ENCODE results near the gene PRR7.
A peak's percentile ranks its signal among the peaks of the same experiment; 100 is the strongest.

The PRR7 gene

DNA sequence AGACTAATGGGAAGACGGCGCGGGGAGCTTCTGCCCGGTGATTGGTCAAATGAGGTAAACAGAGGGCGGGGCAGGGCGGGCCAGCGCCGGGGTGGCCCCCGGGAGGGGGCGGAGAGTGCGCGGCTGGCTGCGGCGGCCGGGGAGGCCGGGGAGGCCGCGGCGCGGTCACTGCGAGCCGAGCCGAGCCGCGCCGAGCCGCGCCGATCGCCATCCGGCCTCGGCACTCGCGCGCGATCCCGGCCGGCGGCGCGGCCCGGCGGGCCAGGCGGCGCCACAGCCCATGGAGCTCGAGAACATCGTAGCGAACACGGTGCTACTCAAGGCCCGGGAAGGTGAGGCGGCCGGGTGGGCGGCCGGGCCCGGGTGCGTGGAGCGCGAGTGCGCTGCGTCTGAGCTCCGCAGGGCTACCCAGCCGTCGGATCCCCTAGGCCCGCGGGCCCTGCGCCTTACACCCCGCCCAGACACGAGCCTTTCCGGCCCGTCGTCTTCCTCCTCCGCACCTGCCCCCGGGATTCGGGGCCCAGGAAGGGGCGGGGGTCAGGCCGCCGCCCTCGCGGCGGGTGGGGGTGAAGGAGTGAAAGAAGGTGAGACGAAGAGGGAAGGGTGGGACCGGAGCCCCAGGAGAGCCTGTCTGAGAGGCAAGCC, 19.9 kb upstream of the PRR7 start, which contains the start of gene GRK6:
GRK6 (plus strand) TSS at position 111 of the 645 bp plus-strand sequence; CDS start at position 281, 170 bp downstream.
- no peak for DNase-seq (ENCODE audit: insufficient read length)

DNA sequence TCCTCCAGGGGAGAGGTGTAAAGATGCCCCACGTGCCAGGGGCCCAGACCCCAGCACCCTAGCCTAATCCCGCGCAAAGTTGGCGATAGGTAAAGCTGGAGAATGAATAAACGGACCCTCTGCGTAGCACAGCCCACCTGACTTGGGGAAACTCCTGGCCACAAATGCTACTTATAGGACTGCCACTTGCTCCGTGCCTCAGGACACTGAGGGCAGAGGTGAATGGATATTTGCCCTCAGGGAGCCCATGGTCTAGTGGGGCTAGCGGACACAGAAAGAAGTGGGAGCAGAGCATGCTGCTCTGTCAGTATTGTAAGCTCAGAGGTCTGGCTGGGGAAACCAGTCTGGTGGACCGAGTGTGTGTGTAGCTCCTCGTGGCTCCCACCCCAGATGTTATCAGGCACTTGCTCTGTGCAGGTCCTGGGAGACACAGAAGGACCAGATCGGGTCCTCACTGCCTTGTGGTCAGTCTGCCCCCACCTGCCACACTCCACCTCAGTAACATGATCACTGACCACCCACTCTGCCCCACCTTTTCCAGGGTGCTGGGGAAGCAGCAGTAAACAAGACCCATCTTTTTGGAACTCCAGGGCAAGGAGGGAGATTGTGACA, 19.3 kb upstream of the PRR7 start:
- FAIRE-seq (no peak), DNase-seq (ENCODE audit: insufficient read length) (no peak)
- TF ChIP-seq POLR2A (IDR thresholded peaks at IDR 0.05; ENCODE audit: low read depth, low read length) (no peak), TAF1 (IDR thresholded peaks at IDR 0.05; ENCODE audit: borderline replicate concordance, low read depth, low read length) (no peak), POLR2AphosphoS5 (IDR thresholded peaks at IDR 0.05; ENCODE audit: low read depth, low read length) (no peak; the same call in 1 of the 2 replicates)

More for the DNA sequence above, 19.9 kb upstream of the PRR7 start, which contains the start of gene GRK6:
- FAIRE-seq: peak; percentile 74
- no peak for TF ChIP-seq POLR2AphosphoS5 (IDR thresholded peaks at IDR 0.05; ENCODE audit: low read depth, low read length)
- TF ChIP-seq POLR2A (IDR thresholded peaks at IDR 0.05; ENCODE audit: low read depth, low read length): peak; percentile 75
- TF ChIP-seq TAF1 (IDR thresholded peaks at IDR 0.05; ENCODE audit: borderline replicate concordance, low read depth, low read length): peak; percentile 24; the same call in 1 of the 2 replicates

DNA sequence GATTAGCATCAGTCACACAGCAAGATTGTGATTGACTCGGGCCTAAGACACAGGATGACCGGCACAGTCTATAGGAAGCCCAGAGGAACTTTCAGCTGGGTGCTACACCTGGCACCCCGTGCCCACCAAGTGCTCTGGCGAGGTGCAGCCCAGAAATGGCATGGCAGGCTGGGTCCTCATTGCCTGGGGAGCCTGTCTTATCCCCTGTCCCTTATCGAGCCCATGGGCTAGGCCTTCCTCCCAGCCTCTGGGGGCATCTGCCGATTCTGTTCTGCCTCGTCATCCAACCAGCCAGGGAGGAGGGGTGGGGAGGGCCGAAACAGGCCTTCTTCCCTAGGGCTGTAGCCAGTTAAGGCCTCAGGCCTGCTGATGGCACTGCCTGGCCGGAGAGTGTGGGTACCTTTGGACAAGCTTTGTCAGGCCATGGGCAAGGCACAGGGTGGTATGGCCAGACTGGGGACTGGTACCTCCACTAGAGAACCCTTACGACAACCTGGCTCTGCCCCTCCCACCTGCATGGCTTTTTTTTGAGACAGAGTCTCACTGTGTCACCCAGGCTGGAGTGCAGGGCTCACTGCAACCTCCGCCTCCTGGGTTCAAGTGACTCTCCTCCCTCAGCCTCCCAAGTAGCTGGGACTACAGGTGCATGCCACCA, 18.6 kb upstream of the PRR7 start:
- no peak; the same call in 1 of the 2 replicates for TF ChIP-seq POLR2AphosphoS5 (IDR thresholded peaks at IDR 0.05; ENCODE audit: low read depth, low read length)
- TF ChIP-seq TAF1 (IDR thresholded peaks at IDR 0.05; ENCODE audit: borderline replicate concordance, low read depth, low read length): no peak
- TF ChIP-seq POLR2A (IDR thresholded peaks at IDR 0.05; ENCODE audit: low read depth, low read length): peak; percentile 22; the same call in 1 of the 2 replicates
- peak; percentile 27 for FAIRE-seq
- DNase-seq (ENCODE audit: insufficient read length): no peak

DNA sequence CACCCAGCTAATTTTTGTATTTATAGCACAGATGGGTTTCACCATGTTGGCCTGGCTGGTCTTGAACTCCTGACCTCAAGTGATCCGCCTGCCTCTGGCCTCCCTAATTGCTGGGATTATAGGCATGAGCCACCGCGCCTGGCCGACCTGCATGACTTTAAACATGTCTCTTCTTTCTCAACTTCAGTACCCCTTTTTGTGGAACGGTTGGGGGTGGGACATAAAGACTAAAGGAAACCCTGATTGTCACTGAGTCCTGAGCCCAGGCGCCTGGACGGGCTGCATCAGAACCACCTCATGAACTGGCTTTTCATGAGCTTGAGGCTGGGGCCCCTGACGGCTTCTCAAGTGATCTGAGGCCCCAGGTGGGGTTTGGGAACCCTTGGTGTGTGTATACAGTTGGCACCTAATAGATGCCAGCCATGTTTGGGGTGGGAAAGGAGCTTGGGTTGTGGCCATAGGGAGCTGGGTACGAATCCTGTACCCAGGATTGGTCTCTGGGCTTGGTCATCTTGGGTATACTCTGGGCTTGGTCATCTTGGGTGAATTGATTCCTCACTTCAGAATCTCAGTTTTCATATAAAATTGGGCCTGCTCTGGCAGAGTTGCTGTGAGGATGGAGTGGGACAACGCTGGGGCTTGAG, 17.9 kb upstream of the PRR7 start:
- FAIRE-seq (no peak), DNase-seq (ENCODE audit: insufficient read length) (no peak)
- TF ChIP-seq POLR2AphosphoS5 (IDR thresholded peaks at IDR 0.05; ENCODE audit: low read depth, low read length) (no peak), POLR2A (IDR thresholded peaks at IDR 0.05; ENCODE audit: low read depth, low read length) (no peak), TAF1 (IDR thresholded peaks at IDR 0.05; ENCODE audit: borderline replicate concordance, low read depth, low read length) (no peak)

DNA sequence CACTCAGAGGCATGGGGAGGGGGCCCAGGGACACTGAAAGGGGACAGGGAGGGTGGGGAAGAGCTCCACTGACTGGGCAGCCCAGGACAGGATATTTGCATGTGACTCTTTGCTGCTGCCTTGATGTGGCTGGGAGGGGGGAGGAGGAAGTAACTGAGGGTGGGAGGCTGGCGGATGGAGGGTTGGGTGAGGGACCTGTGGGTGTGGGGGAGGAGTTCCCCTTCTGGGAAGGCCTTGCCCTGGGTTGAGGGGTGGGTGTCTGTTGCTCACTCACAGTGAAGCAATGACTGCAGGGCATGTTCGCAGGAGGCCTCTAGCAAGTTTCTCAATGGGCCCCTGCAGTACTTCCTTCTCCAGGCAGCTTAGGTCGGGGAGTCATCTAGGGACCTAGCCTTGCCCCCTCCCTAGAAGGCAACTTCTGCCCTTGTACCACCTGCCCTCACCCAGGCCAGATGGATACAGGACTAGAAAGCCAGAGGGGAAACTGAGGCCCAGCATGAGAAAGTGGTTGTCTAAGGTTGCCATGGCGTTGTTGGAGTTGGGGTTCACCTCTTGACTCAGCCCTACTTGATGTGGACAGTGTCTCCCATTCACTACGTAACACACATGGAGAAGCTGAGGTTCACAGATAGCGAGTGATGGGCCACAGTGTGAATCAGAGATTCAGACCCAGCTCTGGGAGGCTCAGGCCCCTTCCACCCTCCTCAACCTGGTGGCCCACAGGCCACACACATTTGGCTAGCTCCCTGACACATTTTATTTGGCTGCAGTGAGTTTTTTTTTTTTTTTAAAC, 17.2 kb upstream of the PRR7 start:
- TF ChIP-seq POLR2A (IDR thresholded peaks at IDR 0.05; ENCODE audit: low read depth, low read length) (no peak), POLR2AphosphoS5 (IDR thresholded peaks at IDR 0.05; ENCODE audit: low read depth, low read length) (peak; percentile 20; the same call in 1 of the 2 replicates), TAF1 (IDR thresholded peaks at IDR 0.05; ENCODE audit: borderline replicate concordance, low read depth, low read length) (no peak)
- DNase-seq (ENCODE audit: insufficient read length): no peak
- peak; percentile 94 for FAIRE-seq

DNA sequence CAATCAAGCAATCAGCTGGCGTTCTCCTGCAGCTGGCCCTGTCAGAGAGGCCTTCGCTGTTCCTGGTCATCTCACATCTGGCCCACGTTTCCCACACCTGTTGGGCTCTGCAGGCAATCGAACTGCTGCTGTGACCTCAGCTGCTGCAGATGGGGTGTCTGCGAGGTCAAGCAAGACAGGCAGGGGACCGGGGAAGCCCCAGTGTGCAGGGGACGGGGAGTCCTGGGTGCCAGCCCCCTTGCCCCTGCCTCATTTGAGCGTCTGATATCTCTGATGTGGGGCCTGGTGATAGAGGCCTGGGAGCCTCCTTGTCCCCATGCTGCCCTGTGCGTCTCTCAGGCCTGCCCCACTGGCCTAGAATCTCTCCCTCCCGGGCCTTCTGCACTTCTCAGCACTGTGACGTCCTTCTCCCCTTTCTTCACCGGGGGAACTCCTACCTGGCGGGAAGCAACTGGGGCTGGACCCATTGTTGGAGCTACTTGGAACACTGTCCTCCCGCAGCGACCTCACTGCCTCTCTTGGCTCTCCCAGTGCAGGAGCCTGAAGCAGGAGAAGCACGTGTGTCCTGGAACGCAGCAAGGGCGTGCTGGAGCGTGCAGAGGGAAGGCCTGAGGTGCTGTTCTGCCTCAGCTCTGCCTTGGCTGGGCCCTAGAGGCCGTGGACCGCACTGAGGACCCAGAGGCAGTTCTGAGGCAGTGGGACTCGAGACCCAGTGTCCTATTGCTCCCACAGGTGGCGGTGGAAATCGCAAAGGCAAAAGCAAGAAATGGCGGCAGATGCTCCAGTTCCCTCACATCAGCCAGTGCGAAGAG, 16.3 kb upstream of the PRR7 start:
- TF ChIP-seq POLR2AphosphoS5 (IDR thresholded peaks at IDR 0.05; ENCODE audit: low read depth, low read length) (0 out of 2 replicates have a peak, but pooled peaks have one; percentile 14), TAF1 (IDR thresholded peaks at IDR 0.05; ENCODE audit: borderline replicate concordance, low read depth, low read length) (no peak)
- FAIRE-seq (peak; percentile 62), DNase-seq (ENCODE audit: insufficient read length) (no peak)

DNA sequence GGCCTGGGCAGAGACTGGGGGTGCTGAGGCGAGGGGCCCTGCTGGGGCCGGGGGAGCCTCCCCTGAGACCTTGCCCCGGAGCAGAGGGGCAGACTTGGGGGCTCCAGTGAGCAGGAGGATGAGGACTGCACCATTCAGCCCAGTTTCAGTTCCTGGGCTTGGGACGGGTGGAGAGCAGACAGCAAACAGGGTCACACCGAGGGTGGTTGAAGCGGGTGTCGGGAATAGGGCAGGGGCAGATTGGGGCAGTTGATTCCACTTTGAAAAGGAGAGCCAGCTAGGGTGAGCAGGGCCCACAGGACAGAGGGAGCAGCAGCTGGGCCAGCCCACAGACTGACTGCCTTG, 15.7 kb upstream of the PRR7 start:
- no peak for TF ChIP-seq POLR2A (IDR thresholded peaks at IDR 0.05; ENCODE audit: low read depth, low read length)
- no peak for TF ChIP-seq POLR2AphosphoS5 (IDR thresholded peaks at IDR 0.05; ENCODE audit: low read depth, low read length)
- TF ChIP-seq TAF1 (IDR thresholded peaks at IDR 0.05; ENCODE audit: borderline replicate concordance, low read depth, low read length): no peak
- no peak for DNase-seq (ENCODE audit: insufficient read length)
- peak; percentile 62 for FAIRE-seq

DNA sequence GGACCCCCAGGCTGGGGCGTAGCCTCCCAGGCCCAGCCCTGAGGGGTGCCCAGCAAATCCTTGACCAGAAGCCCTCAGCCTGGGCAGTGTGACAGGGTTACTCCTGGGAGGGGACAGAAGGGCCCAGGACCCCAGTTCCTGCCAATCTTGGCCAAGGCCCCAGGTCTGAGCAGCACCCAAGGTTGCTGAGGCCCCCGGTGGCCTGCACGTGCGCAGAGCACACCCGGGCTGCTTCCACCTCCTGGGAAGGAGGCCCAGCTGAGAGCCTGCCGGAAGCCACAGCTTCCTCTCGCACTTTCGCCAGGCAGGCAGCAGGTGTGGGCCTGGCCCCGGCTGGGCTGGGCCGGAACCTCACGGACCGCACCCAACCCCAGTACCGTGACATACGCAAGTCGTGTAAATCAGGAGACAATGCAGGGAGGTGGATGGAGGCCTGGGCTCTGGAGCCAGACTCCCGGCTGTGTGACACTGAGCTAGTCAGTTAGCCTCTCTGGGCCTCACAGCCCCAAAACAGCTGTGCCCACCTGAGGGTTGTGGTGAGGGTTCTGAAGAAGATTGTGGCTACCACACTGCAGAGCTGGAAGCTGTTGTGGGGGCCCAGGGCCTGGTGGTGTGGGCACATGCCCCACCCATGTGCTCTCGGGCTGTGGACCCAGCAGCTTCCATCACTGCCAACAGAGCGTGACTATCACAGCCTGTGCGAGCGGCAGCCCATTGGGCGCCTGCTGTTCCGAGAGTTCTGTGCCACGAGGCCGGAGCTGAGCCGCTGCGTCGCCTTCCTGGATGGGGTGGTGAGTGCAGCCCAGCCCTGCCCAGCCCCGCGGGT, 15.1 kb upstream of the PRR7 start:
- peak; percentile 99 for FAIRE-seq
- TF ChIP-seq TAF1 (IDR thresholded peaks at IDR 0.05; ENCODE audit: borderline replicate concordance, low read depth, low read length) (0 out of 2 replicates have a peak, but pooled peaks have one; percentile 34), POLR2A (IDR thresholded peaks at IDR 0.05; ENCODE audit: low read depth, low read length) (peak; percentile 63; the same call in 1 of the 2 replicates), POLR2AphosphoS5 (IDR thresholded peaks at IDR 0.05; ENCODE audit: low read depth, low read length) (peak; percentile 83)
- peak; percentile 77 for DNase-seq (ENCODE audit: insufficient read length)

DNA sequence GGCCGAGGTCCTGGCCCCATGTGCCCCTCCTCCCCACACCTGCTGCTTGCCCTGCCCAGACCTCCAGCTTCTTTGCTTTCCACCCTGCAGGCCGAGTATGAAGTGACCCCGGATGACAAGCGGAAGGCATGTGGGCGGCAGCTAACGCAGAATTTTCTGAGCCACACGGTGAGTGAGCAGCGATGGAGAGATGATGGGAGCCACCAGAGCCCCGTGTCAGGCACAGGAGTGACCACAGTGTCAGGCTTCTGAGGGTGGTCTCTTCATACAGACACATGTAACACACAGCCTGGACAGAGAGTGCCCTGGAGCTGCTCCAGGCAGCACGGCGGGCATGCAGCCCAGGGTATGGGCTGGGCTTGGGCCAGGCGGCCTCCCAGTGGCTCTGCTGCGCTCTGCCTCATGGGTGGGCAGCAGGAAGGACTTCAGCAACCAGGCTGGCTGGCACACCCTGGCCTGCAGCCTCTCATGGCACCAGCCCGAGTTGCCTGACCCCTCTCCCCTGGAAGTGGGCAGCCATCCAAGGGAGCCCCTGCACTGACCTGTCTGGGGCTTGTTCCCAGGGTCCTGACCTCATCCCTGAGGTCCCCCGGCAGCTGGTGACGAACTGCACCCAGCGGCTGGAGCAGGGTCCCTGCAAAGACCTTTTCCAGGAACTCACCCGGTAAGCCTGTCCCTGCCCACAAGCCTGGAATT, 14.3 kb upstream of the PRR7 start:
- DNase-seq (ENCODE audit: insufficient read length) (no peak), FAIRE-seq (no peak)
- TF ChIP-seq TAF1 (IDR thresholded peaks at IDR 0.05; ENCODE audit: borderline replicate concordance, low read depth, low read length): no peak
